Measurements from ENCODE around the gene S100A1. TPM values are rescaled to one million over a fixed set of nuclear protein-coding genes. Genes with fewer than 3 reads are reported as not detected.

The S100A1 gene
- total and polyA plus RNA-seq, 2 of the 13 experiments (the other 11 are each of a cell fraction or from before 2014, with no cell fraction given): 120 to 251 TPM

DNA sequence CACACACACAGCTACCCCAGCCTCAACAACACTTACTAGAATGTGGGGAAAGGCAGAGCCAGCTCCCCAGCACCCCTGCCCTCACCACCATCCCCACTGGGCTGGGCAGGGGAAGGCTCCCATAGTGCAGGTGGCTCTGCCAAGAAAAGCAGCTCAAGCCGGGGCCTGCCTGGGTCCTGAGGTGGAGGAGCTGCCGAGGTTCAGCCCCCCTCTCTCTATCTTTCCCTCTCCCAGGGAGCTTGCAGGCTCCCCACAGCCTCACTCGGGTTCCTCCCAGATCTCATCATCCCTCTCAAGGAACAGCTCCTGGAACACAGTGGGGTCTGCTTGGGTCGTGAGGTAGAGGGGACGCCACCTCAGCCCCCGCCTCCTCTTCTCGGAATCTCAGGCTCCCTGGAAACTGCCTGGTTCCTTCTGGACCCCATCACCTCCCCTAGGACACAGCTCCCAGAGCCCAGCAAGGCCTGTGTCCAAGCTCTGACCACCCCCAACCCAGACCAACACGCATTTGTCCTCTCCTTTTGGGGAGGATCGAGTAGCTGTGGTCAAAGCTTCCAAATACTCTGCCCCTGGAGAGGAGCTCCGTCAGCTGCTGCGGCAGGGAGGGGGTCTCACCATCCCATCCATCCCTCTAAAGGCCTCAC is 16.0 kb upstream of the S100A1 start (continued):
- 0 out of 2 replicates have a peak, but pooled peaks have one; percentile 12 for TF ChIP-seq ZBTB7A (CRISPR knock-in tag; IDR thresholded peaks at IDR 0.05)
- no peak for TF ChIP-seq YY1 (IDR thresholded peaks at IDR 0.05; ENCODE audit: insufficient read depth, insufficient replicate concordance, low read depth, low read length)
- TF ChIP-seq, protein P1, sequence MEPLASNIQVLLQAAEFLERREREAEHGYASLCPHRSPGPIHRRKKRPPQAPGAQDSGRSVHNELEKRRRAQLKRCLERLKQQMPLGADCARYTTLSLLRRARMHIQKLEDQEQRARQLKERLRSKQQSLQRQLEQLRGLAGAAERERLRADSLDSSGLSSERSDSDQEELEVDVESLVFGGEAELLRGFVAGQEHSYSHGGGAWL (CRISPR knock-in tag; IDR thresholded peaks at IDR 0.05): 0 out of 2 replicates have a peak, but pooled peaks have one; percentile 18
- TF ChIP-seq SALL1 (CRISPR knock-in tag; IDR thresholded peaks at IDR 0.05): peak; percentile 3; the same call in 1 of the 2 replicates
- TF ChIP-seq, protein P2, sequence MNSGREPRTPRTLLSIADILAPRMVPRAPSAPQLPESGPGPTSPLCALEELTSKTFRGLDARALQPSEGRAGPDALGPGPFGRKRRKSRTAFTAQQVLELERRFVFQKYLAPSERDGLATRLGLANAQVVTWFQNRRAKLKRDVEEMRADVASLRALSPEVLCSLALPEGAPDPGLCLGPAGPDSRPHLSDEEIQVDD (CRISPR knock-in tag; IDR thresholded peaks at IDR 0.05; ENCODE audit: borderline replicate concordance): 0 out of 2 replicates have a peak, but pooled peaks have one; percentile 19
- TF ChIP-seq GATA4 (IDR thresholded peaks at IDR 0.05; ENCODE audit: borderline replicate concordance, low read depth): 0 out of 2 replicates have a peak, but pooled peaks have one; percentile 19
- 0 out of 2 replicates have a peak, but pooled peaks have one; percentile 28 for TF ChIP-seq ZNF546 (CRISPR knock-in tag; conservative IDR thresholded peaks at IDR 0.05)
- TF ChIP-seq BORCS8-MEF2B (CRISPR knock-in tag; IDR thresholded peaks at IDR 0.05): 0 out of 2 replicates have a peak, but pooled peaks have one; percentile 13
- peak; percentile 28; the same call in 1 of the 2 replicates for TF ChIP-seq FOXC1 (CRISPR knock-in tag; IDR thresholded peaks at IDR 0.05; ENCODE audit: borderline replicate concordance)
- peak; percentile 23; the same call in 1 of the 2 replicates for TF ChIP-seq ZNF788 (CRISPR knock-in tag; IDR thresholded peaks at IDR 0.05; ENCODE audit: borderline replicate concordance)
- TF ChIP-seq NFIC (IDR thresholded peaks at IDR 0.05; ENCODE audit: low read length): no peak
- TF ChIP-seq GTF2F1 (IDR thresholded peaks at IDR 0.05; ENCODE audit: low read length): no peak
- 0 out of 2 replicates have a peak, but pooled peaks have one; percentile 46 for TF ChIP-seq MYC (CRISPR knock-in tag; IDR thresholded peaks at IDR 0.05; ENCODE audit: borderline replicate concordance)
- TF ChIP-seq, protein P3, sequence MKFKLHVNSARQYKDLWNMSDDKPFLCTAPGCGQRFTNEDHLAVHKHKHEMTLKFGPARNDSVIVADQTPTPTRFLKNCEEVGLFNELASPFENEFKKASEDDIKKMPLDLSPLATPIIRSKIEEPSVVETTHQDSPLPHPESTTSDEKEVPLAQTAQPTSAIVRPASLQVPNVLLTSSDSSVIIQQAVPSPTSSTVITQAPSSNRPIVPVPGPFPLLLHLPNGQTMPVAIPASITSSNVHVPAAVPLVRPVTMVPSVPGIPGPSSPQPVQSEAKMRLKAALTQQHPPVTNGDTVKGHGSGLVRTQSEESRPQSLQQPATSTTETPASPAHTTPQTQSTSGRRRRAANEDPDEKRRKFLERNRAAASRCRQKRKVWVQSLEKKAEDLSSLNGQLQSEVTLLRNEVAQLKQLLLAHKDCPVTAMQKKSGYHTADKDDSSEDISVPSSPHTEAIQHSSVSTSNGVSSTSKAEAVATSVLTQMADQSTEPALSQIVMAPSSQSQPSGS (CRISPR knock-in tag; IDR thresholded peaks at IDR 0.05): no peak
- TF ChIP-seq ZBTB42 (CRISPR knock-in tag; IDR thresholded peaks at IDR 0.05): 0 out of 2 replicates have a peak, but pooled peaks have one; percentile 77
- TF ChIP-seq POLR2G (IDR thresholded peaks at IDR 0.05; ENCODE audit: low read depth, low read length): 0 out of 2 replicates have a peak, but pooled peaks have one; percentile 8
- no peak for TF ChIP-seq RFX3 (CRISPR knock-in tag; IDR thresholded peaks at IDR 0.05)
- TF ChIP-seq KDM5B (CRISPR knock-in tag; IDR thresholded peaks at IDR 0.05; ENCODE audit: borderline replicate concordance): 0 out of 2 replicates have a peak, but pooled peaks have one; percentile 8
